Inferior parietal cortex (tissue), 1 donor: Measurements from ENCODE around the gene BAG5.

Experiments used
- DNase-seq: peaks from one replicate; pipeline ENCODE4 v3.0.0-alpha.2; 2016; ENCODE audit errors: extremely low spot score

The BAG5 gene

GRCh38 chr14:103563844-103564505, 1.5 kb upstream of the BAG5 start:
- DNase-seq: no peak

- no peak for DNase-seq
Observed at GRCh38 chr14:103563226-103563620, 766 bp upstream of the BAG5 start.

GRCh38 chr14:103562179-103562428, 353 bp downstream of the BAG5 start:
- DNase-seq: no peak

- no peak for DNase-seq
Observed at GRCh38 chr14:103561381-103562178, 877 bp downstream of the BAG5 start.

GRCh38 chr14:103560691-103561090, 1.8 kb downstream of the BAG5 start:
- no peak for DNase-seq

- DNase-seq: no peak
Observed at GRCh38 chr14:103559766-103560165, 2.7 kb downstream of the BAG5 start.

- DNase-seq: no peak
Observed at GRCh38 chr14:103558071-103558882, 4.2 kb downstream of the BAG5 start.

- no peak for DNase-seq
Observed at GRCh38 chr14:103556946-103557758, 5.3 kb downstream of the BAG5 start.

- DNase-seq: no peak
Observed at GRCh38 chr14:103555559-103556337, 6.7 kb downstream of the BAG5 start.

GRCh38 chr14:103552846-103553210, 9.6 kb downstream of the BAG5 start:
- no peak for DNase-seq

GRCh38 chr14:103552011-103552845, 10.2 kb downstream of the BAG5 start:
- no peak for DNase-seq

- no peak for DNase-seq
Observed at GRCh38 chr14:103551338-103551762, 11.1 kb downstream of the BAG5 start.

- no peak for DNase-seq
Observed at GRCh38 chr14:103550451-103551337, 11.8 kb downstream of the BAG5 start.

GRCh38 chr14:103549361-103550311, 12.8 kb downstream of the BAG5 start:
- DNase-seq: peak; percentile 72

GRCh38 chr14:103548463-103549351, 13.8 kb downstream of the BAG5 start:
- no peak for DNase-seq

GRCh38 chr14:103547941-103548462, 14.5 kb downstream of the BAG5 start:
- no peak for DNase-seq

- DNase-seq: no peak
Observed at GRCh38 chr14:103547455-103547940, 15.0 kb downstream of the BAG5 start.
